ENCODE results near the gene SIRPG.
"Not testable (repeated sequence)": the region's sequence is repeated elsewhere in the genome, so short reads cannot be mapped to it uniquely, and the experiment has no call there.

Gene SIRPG

DNA sequence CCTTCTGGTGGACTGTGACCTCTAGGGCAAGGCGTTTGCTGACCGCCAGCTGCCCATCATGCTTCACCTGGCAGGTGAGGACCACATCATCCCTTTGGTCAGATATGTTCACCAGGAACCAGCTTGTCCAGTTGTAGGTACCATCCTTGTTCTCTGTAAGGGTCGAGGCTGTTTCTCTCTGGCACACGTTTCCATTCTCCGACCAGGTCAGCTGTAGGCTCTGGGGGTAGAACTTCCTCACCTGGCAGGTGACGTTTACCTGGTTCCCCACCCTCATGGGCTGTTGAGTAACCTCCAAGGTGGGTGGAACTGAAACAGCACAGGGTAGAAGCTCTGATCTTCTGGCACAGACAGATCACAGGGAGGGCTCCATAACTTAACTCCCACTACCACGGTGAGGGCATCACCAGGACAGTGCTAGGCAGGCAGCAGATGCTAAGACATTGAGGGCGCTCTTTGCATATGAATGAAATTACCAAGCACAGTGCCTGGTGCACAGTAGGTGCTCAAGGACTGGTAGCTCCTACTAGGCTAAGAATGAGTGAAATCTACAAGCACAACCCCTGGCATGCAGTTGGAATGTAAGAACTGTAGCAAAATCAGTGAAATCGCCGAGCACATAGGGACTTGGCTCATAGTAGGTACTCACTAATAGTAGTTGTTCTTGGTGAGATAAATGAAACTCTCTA is 22.1 kb downstream of the SIRPG start:
- no peak for DNase-seq (ENCODE audit: low read depth)

DNA sequence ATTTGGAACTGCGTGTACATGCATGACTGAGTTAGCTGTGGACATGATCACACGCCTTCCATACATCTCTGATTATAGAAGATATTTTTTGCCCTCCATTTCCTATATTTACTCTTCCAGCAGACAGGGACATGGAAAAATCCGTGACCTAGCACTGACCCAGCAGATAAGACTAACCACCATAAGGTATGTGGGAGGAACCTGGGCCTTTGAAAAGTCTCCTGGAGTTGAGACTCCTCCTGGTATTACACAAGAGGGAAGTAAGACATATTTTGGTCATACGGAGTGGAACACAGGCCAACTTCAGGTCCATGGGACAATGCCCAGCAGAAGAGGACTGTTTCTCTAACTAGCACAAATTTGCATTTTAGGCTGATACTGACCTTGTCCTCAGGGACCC is 24.0 kb downstream of the SIRPG start:
- DNase-seq (ENCODE audit: low read depth), result no peak

DNA sequence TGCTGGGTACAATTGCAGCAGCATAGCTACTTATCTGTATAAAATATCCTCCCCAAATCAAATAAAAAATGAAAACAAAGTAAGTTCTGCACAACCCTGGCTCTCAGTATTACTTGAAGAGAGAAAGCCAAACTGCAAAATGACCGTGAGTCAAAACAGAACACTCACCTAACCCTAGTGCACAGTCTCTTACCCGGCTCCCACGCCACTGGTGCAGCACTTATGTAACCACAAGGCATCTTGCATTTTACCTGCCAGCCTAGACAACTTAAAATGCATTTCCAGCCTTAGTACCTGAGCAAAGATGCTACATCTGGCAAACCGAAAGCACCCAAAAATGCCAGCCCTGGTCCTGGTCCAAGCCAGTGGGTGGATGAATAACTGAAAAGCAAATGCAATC is 25.4 kb downstream of the SIRPG start:
- DNase-seq (ENCODE audit: low read depth), result no peak

DNA sequence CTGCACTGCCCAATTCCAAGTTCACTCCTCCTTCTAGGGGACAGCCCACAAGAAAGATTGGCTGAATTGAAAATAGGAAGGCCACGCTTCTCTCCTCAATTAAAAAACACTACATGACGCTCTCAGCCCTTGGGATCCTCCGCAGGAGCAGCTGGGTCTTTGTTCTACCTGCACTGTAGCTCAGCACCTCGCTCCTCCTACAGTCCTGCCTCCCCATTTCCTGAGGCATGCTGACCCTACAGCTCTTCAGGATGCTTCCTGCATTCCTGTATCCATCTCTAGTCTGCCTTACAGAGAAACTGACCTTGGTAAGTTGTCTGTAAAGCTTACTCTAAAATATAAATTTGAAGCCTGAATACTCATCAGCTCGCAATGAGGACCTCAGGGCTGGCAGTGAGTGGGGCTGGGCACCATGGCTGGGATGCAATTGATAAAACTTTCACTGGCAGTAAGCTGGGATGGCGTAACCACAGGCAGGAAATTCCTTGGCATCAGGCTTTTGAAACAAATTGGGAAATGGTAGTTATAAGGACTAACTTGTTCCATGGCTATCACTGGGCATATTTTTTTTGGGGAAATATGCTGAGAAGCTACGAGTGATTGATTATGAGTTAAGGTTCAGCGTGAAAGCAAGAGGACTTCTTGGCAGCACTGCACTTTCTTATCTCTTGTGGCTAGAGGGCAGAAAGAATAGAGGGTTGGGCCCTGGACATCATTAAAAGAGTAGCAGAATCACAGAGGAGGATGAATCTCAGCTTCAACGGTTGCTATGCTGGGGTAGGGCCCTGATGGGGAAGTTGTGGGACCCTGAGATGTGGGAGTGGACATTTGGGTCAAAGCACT is 26.0 kb downstream of the SIRPG start:
- DNase-seq (ENCODE audit: low read depth), result no peak

GRCh38 chr20:1630186-1630585 is 27.4 kb downstream of the SIRPG start:
- DNase-seq (ENCODE audit: low read depth), result no peak

- no peak for DNase-seq (ENCODE audit: low read depth)
These were observed 28.3 kb downstream of the SIRPG start for GRCh38 chr20:1629321-1629720.

GRCh38 chr20:1628621-1629020 is 29.0 kb downstream of the SIRPG start:
- no peak for DNase-seq (ENCODE audit: low read depth)

DNA sequence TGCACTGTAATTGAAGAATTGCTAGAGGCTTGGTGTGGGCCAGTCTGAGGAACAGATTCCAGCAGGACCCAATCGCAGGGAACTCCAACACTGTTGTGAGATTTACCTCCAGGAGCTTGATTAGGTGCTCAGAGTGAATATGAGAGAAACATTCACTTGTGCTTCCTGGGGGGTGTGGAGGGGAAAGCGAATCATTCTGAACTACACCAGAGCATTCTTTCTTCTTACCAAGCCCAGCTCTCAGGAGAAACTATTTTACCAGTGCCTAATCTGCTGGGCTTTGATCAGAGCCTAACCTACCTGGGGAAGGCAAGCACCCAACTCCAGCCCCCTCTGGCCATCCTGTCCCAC is 30.4 kb downstream of the SIRPG start:
- DNase-seq (ENCODE audit: low read depth), result no peak

- no peak for DNase-seq (ENCODE audit: low read depth)
These were observed 30.9 kb downstream of the SIRPG start for GRCh38 chr20:1626528-1627199.

DNA sequence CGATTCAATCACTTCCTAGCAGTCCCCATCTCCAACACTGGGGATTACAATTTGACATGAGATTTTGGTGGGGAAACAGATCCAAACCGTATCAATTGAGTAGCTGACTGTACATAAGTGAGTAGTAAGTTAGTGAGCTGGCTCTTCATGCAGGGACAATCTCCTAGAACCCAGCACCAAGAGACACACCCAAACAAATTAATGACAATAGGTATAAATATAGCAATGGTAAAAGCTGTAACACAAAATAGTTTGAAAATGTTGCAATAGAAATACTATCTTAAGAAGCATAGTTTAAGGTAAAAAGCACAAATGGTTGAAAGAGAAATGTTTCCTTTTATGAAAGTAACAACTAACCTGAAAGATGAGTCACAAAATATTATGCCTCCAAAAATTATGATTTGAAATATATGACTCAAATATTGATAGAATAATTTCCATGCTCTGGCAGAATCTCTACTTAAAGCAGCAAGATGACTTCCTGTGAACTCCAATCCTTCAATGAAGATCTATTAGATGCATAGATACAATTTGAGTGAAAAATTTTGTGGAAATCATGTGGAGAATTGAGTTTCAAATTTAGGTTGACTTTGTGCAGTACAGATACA is 32.4 kb downstream of the SIRPG start:
- no peak for DNase-seq (ENCODE audit: low read depth)

DNA sequence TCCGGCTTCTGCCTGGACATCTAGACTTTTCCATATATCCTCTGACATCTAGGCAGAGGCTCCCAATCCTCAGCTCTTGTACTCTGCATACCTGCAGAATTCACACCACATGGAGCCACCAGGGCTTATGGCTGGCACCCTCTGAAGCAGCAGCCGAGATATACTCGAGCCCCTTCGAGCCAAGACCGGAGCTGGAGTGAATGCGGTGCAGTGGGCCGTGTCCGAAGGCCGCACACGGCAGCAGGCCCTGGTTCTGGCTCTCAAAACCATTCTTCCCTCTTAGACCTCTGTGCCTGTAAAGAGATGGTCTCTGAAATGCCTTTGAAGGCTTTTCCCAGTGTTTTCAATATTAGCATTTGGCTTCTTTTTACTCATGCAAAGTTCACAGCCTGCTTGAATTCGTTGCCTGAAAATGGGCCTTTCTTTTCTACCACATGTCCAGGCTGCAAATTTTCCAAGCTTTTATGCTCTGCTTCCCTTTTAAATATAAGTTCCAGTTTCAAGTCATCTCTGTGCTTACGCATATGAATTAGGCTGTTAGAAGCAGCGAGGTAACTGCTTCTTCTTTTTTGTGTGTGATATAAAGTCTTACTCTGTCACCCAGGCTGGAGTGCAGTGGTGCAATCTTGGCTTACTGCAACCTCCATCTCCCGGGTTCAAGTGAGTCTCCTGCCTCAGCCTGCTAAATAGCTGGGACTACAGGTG is 33.9 kb downstream of the SIRPG start:
- no peak for DNase-seq (ENCODE audit: low read depth)

DNA sequence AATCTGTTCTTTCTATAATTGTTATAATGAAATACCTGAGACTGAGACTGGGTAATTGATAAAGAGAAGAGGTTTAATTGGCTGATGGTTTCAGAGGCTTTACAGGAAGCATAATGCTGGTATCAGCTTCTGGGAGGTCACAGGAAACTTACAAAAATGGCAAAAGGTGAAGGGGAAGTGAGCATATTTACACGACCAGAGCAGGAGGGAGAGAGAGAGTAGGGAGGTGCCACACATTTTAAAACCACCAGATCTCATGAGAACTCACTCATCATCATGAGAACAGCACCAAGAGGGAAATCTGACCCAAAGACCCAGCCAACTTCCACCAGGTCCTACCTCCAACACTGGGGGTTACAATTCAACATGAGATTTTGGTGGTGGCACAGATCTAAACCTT is 35.1 kb downstream of the SIRPG start:
- DNase-seq (ENCODE audit: low read depth), result no peak

DNA sequence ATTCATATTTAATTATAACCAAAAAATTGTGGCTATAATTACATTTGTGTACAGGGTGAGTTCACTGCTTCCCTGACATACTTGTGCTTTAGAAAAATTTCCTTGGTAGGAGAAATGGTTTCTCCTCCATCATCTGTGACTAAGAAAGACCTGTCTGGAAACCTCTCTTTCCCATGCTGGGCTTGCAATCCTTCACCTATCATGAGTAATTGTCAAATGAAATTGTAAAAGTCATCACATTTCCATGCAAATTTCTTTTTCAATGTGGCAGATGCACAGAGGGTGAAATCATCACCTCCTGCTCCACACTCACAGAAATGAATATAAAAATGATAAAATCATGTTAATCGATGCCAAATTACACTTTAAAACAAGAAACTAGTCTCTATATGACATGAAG is 36.3 kb downstream of the SIRPG start:
- DNase-seq (ENCODE audit: low read depth), result no peak

GRCh38 chr20:1619861-1620444 is 37.6 kb downstream of the SIRPG start, which contains the start of gene SIRPB1:
TSS of gene SIRPB1 (minus strand) at chr20:1620009. CDS start at chr20:1619944, 65 bp downstream.
- no peak for DNase-seq (ENCODE audit: low read depth)

GRCh38 chr20:1618954-1619540 is 38.5 kb downstream of the SIRPG start:
- no peak for DNase-seq (ENCODE audit: low read depth)

- no peak for DNase-seq (ENCODE audit: low read depth)
These were observed 39.1 kb downstream of the SIRPG start for GRCh38 chr20:1618479-1618878.

- DNase-seq (ENCODE audit: low read depth), result no peak
These were observed 40.6 kb downstream of the SIRPG start for GRCh38 chr20:1616858-1617434.

GRCh38 chr20:1610404-1610803 is 47.2 kb downstream of the SIRPG start:
- not testable (repeated sequence) for DNase-seq (ENCODE audit: low read depth)

DNA sequence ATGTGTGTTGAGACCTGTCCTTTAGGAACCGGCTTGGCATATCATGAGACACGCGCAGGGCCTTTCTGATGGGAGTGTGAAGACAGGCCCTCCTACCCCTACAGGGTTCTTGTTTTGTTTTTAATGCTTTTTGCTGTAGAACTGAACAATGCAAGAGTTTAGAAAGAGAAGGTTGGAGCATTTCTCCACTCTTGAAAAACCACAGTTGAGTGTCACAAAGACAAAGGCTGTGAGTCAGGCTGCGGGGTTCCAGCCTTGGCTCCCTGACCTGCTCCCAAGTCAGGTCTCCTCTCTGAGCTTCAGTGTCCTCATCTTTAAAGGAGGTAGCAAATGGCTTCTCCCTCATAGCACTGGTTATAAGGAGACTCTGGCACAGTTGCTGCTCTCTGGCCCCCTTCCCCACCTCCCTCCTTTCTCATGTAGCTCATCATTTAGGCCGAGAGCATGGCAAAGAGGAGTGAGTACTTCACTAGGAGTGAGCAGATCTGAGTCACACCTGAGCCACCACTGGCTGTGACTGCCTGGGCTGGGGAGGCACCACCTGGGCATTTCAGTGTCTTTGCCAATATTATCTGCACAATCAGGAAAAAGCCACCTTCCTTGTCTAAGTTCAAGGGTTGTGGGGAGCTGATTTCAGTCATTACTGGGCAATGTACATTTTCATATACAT is 48.8 kb downstream of the SIRPG start:
- DNase-seq (ENCODE audit: low read depth), result not testable (repeated sequence)

DNA sequence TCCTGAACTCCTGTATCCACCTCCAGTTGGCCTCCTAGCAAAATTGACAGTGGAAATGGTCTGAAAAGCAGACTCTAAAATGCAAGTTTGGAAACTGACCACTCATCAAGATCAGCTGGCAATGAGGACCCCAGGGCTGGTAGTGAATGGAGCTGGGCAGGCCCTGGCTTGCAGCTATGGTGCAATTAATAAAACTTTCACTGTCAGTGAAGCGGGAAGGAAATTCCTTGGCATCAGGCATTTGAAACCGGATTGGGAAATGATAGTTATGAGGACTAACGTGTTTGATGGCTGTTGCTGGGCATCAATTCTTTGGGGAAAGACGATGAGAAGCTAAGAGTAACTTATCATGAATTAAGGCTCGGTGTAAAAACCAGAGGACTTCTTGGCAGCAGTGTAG is 56.8 kb downstream of the SIRPG start:
- no peak for DNase-seq (ENCODE audit: low read depth)

Data from activated T-cell treated with anti-CD3 and anti-CD28 coated beads for 48 hours (primary cell).